ENCODE results near the gene SZT2.
"Not testable (repeated sequence)": the region's sequence is repeated elsewhere in the genome, so short reads cannot be mapped to it uniquely, and the experiment has no call there.

Gene SZT2

DNA sequence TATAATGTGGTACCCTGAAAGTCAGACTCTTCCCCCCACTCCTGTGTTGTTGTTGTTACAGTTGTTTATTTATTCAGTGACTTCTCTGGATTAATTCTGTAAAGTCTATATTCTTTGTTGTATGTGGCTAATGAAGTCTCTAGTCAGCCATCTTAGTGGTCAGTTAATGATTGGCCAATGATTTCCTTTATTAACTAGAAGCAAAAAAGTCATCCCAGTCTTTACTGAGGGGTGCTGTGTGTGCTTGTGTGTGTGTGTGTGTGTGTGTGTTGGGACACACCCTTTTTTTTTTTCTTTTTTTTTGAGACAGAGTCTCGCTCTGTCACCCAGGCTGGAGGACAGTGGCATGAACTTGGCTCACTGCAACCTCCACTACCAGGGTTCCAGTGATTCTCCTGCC is 101.4 kb downstream of the SZT2 start:
- DNase-seq (ENCODE audit: low read depth in 3 of 3), result no peak

DNA sequence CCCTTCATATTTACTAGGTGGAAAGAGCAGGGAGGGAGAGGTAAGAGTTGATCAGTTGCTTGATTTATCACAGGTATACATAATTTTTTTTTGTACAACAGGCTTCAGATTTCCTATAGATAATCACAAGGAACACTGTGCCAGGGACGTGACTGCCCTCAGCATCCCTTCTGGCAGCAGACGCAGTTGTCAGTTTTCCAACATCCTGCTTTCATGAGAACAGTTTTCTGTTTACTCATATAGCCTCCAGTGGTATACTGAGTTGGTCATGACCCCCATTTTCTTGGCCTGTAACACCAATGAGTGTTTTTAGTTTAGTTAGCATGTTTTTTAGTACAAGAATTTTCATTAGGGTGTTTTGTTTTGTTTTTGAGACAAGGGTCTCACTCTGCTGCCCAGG is 103.1 kb downstream of the SZT2 start:
- no peak for DNase-seq (ENCODE audit: low read depth in 3 of 3)

DNA sequence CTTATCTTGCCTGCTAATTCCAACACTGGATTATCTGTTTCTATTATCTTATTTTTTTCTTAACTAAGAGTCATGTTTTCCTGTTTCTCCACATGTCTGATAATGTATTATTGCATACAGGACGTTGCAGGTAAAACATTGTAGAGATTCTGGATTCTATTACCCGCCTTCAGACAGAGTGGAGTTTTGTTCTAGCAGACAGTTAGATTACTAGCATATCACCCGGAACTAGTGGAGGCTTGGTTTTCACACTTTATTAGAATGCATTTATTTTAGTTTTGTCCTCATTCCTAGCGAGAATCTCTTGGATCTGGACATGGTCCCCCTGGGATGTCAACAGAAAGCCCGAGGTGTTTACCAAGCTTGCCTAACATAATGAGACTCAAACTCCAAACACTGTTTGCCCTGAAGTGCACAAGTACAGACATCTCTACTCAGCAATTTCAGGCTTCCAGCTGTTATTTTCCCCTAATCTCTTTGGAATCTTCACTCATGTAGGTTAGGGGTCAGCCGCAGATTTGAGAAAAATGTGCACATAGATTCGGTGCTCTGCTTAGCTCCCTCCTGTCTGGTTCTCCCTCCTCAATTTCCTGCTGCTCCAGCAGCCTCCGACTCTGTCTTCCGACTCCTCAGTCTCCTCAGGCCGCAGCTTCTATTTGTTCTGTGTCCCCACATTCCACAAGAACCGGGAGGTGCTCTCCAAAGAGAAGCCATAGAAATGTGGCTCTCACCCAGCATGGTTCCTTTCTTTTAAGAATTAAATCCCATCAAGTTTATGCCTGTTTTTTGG is 104.2 kb downstream of the SZT2 start:
- DNase-seq (ENCODE audit: low read depth in 3 of 3), result no peak

DNA sequence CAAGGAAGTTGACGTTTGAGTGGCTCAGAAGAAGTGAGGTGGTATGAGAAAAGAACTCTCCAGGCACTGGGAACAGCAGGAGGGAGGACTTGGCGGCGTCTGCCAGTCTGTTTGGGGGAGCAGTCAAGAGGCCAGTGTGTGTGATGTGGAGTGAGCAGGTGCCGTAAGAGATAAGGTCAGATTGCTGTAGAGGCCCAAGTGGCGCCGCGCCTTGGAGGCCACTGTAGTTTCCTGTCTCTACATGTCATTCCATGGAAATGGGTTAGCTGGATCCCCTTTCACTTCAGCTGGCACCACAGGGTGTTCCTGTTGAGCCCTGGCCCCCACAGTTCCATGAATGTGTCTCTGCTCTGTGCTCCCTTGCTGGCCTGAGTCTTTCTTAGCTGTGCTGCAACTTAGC is 105.5 kb downstream of the SZT2 start:
- DNase-seq (ENCODE audit: low read depth in 3 of 3), result no peak

DNA sequence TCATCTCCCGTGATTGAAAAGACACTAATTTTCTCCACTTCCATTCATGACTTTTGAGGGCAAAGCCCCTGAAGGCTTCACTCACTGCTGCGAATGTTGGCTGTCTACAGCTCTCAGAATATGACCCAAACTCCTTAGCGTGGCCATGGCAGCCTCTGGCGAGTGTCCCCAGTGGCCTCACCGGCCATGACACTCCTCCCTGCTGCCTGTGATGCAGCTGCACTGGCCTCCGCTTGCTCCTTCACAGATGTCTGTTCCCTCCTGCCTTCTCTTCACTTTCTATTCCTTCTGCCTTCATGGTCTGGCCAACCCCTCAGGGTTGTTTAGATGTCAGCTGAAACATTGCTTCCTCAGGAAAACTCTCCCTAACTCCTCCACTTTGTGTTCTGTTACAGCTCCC is 110.2 kb downstream of the SZT2 start:
- DNase-seq (ENCODE audit: low read depth in 3 of 3), result no peak

DNA sequence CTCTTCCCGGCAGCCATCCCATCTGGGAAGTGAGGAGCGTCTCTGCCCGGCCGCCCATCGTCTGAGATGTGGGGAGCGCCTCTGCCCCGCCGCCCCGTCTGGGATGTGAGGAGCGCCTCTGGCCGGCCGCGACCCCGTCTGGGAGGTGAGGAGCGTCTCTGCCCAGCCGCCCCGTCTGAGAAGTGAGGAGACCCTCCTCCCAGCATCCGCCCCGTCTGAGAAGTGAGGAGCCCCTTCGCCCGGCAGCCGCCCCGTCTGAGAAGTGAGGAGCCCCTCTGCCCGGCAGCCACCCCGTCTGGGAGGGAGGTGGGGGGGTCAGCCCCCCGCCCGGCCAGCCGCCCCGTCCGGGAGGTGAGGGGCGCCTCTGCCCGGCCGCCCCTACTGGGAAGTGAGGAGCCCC is 112.1 kb downstream of the SZT2 start:
- not testable (repeated sequence) for DNase-seq (ENCODE audit: low read depth in 3 of 3)

DNA sequence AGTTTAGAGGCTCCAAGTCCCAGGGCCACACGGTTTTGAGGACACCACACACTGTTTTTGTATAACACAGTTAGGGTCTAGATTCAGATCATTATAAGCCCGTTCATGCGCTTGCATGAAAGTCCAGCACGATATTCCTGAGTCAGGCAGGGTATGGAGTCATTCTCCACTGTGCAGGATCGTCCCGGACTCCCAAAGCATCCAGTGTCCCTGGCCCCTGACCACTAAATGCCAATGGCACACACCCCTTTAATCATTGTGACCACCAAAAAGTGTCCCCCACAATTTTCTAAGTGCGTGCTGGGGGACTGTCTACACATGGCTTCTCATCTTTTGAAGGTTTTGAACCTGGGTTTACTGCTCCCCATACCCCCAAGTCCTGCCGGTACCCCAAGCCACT is 113.8 kb downstream of the SZT2 start:
- DNase-seq (ENCODE audit: low read depth in 3 of 3), result no peak

Data from stimulated activated CD4-positive, alpha-beta T cell treated with anti-CD3 and anti-CD28 coated beads, TNF-alpha, amount 100 ng/mL, for 24 hours (primary cell).